Activated CD4-positive, CD25-positive, alpha-beta regulatory T cell (primary cell): ENCODE data around the gene PNMA8B.

Experiments used
- DNase-seq, 4 experiments: peaks; one replicate each; lab custom pipeline; 2025; lab: John Stamatoyannopoulos, UW

The PNMA8B gene

DNA sequence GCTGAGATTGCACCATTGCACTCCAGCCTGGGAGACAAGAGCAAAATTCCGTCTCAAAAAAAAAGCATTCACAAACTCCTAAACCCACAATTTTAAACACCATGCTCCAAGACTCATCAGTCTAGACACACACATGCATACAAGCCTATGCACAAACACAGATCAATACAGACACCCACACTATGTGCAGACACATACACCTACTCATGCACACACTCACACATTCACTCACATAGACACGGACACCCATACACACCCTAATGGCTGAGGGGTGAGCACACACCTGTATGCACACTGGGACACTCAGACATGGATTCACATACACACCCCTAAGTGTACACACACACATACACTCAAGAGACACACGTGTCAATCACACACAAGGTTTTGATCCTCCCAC is 9.3 kb downstream of the PNMA8B start:
- DNase-seq = no peak

DNA sequence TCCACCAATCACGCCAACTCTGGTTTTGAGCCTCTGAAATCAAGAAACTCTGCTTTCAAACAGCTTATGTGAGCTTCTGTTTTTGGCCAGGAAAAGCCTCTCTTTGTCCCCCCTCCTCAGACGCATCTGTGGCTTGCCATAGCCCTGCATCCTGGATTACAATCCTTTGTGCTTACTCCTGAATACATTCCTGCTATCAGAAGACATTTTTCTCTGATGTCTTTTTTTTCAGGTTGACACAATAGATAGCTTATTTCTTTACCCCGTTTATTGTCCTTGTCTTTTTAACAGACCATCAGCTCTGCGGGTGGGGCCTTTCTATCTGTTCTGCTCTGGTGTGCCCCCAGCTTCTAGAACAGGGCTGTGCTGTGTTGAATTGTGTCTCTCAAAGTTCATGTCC is 11.0 kb downstream of the PNMA8B start:
- DNase-seq = no peak

DNA sequence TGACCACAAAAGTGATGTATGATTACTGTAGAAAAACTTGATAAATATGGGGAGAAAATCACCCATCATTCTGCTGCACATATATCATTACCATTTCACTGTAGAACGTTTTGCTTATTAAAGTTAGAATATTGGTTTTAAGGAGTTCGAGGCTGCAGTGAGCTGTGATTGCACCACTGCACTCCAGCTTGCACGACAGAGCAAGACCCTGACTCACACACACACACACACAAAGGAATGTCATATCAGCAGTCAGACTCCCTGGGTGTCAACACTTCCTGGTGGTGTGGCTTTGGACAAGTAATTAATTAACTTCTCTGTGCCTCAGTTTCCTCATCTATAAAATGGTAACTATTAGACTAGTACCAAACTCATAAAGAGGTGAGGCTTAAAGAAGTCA is 13.0 kb downstream of the PNMA8B start:
- no peak for DNase-seq

DNA sequence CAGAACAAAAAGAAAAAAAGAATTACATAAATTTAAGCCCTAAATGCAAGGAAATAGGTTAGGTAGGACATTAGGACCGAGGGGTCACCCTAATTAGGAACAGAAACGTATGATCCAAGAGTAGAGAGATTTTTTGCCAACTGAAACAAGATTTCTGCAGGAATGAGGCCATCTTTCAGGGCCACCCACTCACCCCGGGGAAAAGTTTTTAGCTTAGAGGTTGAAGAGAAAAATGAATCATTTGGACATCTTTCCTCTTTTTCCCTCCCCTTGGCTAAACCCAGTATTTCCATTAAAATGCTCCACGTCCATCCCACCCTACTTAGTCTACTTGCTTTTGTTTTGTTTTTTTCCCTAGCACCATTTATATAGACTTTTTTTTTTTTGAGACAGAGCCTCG is 13.7 kb downstream of the PNMA8B start:
- DNase-seq = no peak

DNA sequence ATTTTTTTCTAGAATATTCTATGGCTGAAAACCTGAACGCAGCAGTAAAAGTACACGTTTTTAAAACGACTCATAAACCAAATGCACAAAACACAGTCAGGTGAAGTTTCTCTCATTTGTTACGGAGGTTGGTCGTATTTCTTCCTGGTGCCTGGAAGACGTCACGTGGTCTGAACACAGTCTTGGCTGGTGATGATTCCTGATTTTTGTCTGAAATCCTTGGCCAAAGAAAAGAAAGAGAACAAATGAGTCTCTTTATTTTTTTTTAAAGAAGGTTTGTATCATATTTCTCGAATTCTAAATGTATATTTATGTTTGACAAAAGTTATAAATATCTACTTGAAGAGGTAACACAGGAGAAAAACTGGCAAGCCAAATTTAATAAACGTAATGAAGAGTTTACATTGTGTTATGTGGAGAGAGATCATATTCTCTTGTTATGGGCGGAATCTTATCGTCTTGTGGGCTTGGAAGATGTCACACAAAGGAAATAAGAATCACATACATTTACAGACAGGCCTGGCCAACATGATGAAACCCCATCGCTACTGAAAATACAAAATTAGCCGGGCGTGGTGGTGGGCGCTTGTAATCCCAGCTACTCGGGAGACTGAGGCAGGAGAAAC is 14.3 kb downstream of the PNMA8B start:
- no peak for DNase-seq

DNA sequence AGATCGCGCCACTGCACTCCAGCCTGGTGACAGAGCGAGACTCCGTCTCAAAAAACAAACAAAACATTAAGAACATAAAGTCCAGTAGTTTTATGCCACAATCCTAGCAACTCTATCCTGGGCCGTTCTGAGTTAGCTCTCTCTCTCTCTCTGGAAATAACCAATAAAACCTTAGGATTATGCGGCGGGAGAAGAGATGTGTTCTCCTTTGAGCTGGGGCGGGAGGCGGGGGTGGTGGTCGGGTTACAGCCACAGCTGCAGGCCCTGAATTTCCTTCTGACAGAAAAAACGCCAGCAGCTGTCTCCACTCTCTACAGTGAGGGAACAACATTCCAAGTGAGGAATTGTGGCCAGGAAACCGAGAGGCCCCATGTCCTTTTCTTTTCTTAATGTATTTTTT is 15.3 kb downstream of the PNMA8B start:
- no peak for DNase-seq

DNA sequence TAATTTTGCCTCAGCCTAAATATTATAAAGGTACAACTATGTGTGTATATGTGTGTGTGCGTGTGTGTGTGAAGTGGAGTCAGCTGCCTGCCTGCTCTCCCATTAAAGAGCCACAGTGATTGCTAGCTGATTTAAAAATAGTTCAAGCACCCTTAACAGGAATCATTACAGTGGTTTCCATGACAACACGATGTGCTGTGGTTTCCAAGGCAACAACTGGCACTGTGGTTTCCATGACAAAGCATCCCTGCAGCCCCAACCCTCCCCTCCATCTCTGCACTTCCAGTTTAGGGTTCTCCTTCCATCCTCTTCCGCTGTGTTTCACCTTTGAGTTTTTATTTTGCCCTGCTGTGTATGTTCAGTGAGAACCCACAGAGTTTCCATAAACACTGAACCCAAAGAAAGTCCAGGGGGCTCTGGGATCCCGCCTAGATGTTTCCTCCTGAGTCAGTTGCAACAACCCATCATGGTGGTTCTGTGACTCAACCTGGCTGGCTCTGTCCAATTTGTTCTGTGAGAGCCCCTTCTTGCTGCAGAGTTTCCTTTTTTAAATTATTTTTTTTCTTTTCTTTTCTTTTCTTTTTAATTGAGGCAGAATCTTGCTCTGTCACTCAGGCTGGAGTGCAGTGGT is 17.2 kb downstream of the PNMA8B start:
- DNase-seq = no peak

DNA sequence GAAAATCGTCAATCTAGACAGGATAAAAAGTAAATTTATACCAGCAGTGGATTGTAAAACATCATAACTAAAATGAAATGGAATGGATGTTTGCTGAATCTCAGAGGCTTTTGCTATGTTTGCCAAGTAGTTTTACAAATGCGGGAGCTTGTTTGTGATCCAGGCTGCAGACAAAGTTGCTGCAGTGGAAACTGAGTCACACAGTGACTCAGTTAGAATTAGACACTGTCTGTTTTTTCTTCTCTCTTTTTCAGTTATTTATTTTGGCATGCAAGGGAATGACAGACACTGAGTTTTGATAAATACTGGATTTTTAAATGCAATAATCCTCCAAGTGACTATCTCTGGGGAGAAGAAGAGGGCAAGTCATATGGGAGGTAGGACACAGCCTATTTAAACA is 19.7 kb downstream of the PNMA8B start:
- no peak for DNase-seq

DNA sequence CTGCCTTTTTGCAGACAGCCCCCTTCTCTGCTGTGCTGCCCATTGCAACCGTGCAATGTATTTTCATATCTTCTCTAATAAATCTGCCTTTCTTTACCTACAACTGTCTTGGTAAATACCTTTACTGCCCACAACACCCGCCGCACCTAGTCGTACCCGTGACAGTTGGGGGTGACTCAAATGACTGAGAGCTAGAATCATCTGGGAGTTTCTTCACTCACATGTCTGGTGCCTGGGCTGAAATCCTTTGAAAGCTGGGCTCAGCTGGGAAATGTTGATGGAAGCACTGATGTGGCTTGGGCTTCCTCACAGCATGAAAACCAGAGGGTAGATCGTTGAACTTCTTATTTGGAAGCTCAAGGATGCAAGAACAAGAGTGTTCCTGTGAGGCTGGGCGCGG is 21.5 kb downstream of the PNMA8B start:
- no peak for DNase-seq

DNA sequence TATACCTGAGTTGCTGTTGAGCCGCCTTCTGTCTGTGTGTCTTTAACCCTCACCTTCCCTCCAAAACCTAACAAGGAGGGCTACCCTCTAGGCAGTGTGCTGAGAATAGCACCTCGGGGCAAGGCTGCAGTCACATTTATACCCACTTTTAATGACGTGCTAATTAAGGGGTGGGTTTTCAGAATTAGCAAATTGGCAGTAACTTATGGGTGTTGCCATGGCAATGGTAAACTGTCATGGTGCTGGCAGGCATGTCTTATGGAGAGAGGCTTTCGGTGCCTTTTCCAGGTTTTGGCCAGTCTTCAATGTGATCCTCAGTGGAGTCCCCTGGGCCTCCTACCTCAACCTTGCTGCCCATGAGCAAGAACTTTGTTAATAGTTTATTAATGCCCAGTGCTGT is 23.1 kb downstream of the PNMA8B start:
- no peak for DNase-seq

DNA sequence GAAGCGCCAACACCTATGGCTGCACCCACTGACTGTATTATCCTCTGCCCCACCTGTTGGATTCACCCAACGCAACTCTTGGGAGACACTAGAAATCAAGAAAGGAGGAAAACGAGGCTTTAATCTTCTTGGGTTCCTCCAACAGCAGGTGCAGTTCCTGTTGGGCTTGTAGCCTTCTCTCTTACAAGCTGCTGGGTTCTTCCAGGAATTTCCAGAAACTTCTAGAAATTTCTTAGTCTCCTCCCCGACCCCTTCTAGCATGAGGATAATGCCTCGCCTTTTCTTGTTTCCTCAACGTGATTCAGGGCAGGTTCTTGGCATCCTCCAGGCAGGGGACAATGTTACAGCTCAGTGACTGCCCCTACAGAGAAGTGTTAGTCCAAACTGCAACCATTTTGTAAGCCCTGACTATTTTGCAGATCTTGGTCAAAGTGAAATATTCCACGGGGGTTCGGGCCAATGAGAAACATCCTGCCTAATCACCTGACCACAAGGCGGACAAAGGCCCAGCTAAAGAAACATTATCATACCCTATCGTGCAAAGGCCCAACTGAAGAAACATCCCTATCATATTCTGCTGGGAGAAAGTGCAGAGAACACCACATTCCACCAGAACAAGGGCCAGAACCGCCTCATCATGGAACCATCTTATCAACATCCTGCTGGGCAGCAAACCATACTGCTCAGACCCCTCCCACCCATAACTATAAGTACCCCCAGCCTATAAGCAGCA is 23.7 kb downstream of the PNMA8B start:
- DNase-seq = no peak

DNA sequence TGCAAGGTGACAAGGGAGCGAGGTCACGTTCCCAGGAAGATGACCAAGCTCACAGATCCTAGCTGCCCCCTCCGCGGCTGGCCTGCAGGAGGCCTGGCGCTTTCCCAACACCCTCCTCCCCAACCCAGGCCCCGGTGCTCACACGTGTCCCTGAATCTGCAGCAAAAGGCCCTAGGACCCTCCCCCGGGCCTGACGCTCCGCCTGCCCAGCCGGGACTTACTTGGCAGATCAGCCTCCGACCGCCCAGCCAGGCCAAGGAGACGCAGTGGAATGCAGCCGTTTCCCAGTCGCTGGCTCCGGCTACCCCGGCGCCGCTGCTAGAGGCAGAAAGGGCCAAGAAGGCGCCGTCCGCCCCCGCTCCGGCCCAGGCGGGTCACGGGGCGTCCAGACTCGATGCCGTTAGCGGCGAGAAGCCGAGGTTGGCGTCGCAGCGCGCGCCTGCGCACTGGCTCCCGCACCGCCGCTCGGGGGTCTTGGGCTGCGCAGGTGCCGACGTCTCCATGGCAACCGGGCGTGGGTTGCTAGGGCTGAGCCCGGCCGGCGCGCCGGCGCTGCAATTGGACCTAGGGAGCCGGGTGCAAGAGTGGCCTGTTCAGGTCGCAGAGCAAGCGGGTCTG is 24.4 kb downstream of the PNMA8B start, which contains the start of gene PNMA8A:
TSS of gene PNMA8A (minus strand) at position 448 of the 618 bp plus-strand sequence. CDS start 528 bp downstream, outside the sequence.
- no peak for DNase-seq

DNA sequence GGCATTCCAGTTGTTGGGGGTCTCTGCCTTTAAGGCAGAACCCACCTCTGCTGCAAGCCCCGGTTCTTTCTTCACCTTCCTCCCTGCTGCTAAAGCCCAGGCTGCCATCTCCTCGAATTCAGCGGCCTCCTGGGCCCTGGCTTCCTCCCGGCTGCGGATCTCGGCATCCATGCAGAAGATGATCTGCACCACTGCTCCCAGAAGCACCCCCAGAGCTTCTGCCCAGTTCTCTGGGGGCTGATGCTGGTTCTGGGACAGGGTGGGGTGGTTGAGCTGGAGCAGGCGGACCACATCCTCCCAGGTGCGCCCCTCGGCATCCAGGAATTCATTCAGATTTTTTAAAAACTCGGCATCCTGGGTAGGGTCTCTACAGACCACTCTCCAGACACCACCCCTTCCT is 25.3 kb downstream of the PNMA8B start:
- no peak for DNase-seq

DNA sequence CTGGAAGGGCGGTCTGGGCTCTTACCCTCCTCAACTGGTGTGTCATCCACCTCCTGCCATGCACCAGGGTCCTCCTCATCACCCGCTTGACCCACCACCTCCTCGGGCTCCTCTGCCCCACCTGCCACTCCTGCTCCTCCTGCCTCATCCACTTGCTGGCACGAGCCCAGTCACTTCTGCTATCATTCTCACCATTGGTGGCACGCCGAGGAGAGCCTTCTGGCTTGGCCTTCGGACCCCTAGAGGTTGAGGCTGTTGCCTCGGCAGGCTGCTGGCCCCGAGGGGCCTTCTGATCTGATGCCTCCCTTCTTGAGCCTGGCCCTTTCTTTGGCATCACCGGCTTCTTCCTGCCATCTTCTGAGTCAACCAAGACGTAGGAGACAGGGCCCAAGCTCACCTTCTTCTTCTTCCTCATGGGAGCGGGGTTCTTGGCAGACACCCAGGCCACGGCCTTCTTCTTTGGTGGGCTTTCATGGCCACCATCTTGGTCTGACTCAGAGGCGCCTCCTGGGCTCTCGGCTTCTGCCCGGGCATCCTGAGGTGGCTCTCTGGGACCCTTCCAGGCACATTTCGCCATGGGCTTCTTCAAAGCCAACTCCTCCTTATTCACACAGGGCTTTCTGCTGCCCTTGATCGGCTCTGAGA is 26.0 kb downstream of the PNMA8B start:
- no peak for DNase-seq

DNA sequence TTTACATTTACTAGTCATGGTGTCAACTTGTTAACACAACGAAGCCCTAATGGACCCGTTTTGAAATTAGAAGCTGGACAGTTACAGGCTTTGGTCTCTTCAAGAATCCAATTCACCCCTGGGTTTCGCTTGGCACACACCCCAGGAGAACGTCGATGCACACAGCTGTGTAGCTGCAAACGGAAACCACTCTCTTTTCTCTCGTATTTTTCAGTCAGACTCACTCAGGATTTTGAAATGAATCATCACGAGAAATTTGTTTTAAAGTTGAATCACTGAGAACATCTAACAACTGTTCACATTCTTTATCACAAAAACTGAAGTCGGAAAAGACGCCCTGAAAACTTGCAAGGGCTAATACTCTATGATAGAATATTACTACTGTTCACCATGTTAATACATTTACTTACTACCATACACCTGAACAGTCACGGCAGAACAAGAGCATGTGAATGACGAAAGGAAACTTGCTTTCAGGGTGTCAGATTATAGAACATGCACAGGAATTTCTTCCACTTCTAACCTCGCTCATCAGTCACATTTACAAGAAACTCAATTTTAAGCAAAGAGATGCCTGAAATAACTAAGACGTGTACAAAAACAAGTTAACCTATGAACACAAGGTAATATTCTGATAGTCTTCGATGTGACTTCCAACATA is 29.0 kb downstream of the PNMA8B start:
- no peak for DNase-seq

DNA sequence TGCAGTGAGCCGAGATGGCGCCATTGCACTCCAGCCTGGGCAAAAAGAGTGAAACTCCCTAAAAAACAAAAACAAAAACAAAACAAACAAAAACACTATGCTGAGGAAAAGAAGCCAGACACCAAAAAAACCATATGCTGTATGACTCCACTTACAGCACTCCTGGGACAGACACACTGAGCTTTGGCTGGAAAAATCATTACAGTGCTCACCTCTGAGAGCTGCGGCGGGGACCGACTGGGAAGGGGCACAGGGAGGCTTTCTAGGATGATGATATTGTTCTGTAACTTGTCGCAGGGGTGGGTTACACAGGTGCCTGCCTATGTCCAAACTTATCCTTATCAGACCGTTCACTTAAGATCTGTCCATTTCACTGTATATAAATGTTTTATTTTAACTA is 32.2 kb downstream of the PNMA8B start:
- DNase-seq = no peak

DNA sequence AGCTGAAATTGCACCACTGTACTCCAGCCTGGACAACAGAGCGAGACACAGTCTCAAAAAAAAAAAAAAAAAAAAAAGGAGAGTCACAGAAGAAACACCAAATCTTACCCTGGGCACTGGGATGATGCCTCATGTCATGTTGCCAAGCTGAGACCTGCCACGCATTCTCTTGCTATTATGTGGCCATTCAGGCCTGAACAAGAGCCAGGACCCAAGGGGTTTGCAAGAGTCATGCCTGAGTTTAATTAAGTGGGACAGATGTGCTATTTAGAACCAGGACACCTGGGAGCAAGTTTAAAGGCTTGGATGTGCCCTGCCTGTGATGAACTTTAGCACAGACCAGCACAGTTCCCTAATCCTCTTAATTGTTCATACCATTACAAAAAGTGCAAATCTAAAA is 34.1 kb downstream of the PNMA8B start:
- DNase-seq = no peak

DNA sequence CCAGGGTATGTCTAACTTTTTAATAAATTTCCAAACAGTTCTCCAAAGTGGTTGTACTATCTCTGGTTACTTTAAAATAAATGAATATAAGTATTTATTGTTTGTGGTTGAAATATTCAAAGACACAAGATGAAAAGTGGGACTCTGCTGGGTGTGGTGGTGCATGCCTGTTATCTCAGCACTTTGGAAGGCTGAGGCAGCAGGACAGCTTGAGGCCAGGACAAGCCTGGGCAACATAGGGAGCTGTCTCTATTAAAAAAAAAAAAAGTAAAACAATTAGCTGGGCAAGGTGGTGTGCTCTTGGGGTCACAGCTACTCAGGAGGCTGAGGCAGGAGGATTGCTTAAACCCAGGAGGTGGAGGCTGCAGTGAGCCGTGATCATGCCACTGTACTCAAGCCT is 34.7 kb downstream of the PNMA8B start:
- no peak for DNase-seq

DNA sequence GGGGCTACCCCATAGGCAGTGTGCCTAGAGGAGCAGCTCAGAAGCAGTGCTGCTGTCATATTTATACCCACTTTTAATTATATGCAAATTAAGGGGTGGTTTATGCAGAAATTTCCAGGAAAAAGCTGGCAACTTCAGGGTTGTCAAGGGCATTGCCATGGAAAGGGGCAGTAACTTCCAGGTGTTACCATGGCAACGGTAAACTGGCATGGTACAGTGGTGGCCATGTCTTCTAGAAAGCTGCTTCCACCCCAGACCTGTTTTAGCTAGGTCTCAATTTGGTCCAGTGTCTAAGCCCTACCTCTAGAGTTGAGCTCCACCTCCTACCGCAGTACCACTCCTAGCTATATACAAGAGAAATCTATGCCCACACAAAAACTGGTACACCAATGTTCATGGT is 35.6 kb downstream of the PNMA8B start:
- no peak for DNase-seq

DNA sequence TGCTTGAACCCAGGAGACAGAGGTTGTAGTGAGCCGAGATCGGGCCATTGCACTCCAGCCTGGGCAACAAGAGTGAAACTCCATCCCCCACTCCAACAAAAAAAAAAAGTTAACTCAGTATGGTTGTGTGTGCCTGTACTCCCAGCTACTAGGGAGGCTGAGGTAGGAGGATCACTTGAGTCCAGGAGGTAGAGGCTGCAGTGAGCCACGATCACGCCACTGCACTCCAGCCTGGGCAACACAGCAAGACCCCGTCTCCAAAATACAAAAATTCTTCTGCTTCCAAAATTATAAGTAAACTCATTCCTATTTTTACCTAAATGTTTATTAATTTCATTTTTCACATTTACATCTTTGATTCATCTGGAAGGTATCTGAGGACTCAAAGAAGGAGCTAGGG is 38.7 kb downstream of the PNMA8B start:
- no peak for DNase-seq

DNA sequence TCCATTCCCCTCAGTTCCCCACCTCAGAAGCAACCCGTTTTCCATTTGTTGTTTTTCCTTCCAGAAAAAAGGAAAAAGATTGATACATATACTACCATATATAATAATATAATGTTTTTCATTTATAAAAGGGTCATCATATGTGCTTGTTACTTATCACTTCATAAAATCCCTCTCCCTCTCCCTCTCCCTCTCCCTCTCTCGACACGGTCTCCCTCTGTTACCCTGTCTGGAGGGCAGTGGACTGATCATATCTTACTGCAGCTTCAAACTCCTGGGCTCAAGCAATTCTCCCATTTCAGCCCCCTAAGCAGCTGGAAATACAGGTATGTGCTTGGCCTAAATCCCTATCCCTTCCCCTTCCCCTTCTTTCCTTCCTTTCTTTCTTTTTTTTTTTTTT is 41.4 kb downstream of the PNMA8B start:
- no peak for DNase-seq

DNA sequence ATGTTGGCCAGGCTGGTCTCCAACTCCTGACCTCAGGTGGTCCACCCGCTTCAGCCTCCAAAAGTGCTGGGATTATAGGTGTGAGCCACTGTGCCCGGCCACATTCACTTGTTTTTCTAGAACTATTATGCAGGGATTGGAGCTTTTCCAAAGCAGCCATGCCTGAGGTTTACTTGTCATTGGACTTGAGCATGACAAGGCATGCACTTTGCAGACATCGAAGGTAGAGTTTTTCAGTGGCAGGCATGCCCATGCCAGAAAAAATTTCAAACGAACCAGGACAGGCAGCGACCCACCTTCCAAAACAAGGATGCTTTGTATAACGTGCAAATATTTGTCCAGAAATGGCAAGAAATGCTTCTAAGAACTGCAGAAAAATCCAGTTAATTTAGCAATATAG is 42.0 kb downstream of the PNMA8B start:
- no peak for DNase-seq
